Skeletal muscle satellite cell (primary cell): ENCODE data around the gene SNUPN.
"Not testable (repeated sequence)": the region's sequence is repeated elsewhere in the genome, so short reads cannot be mapped to it uniquely, and the experiment has no call there.

Source experiments
- H3K27me3 ChIP-seq: 2 replicates; pipeline ENCODE4 v1.7.0; 2013; ENCODE audit warnings: low read length; ENCODE audit not compliant: control insufficient read depth, insufficient read depth
- H3K36me3 ChIP-seq: 2 replicates; pipeline ENCODE4 v1.7.0; 2013; ENCODE audit warnings: mild to moderate bottlenecking, control low read depth, low read length; ENCODE audit not compliant: insufficient read depth
- H3K4me1 ChIP-seq: 2 replicates; pipeline ENCODE4 v1.7.0; 2013; ENCODE audit warnings: low read length; ENCODE audit not compliant: control insufficient read depth, insufficient read depth
- H3K4me2 ChIP-seq: 2 replicates; pipeline ENCODE4 v1.7.0; 2013; ENCODE audit warnings: mild to moderate bottlenecking, low read length
- H3K4me3 ChIP-seq: 2 replicates; pipeline ENCODE4 v1.7.0; 2013; ENCODE audit warnings: low read length
- H3K9ac ChIP-seq: 2 replicates; pipeline ENCODE4 v1.7.0; 2013; ENCODE audit warnings: mild to moderate bottlenecking, low read depth, low read length, moderate library complexity
- H3K9me3 ChIP-seq: replicated peaks from 2 replicates; pipeline ENCODE4 v1.7.0; 2013; ENCODE audit warnings: mild to moderate bottlenecking, control low read depth, low read length

SNUPN gene

GRCh38 chr15:75641603-75642002 lies 16.1 kb upstream of the SNUPN start:
- Histone ChIP-seq H3K4me3 (no peak overlapping the region), H3K9ac (no peak overlapping the region), H3K27me3 (no peaks in the 10 kb centered on the region), H3K4me2 (no peak overlapping the region), H3K9me3 (no peaks in the 10 kb centered on the region), H3K36me3 (peaks cover 9% of the 10 kb centered on the region), H3K4me1 (peaks cover 25% of the 10 kb centered on the region)

GRCh38 chr15:75641179-75641503 lies 15.6 kb upstream of the SNUPN start:
- H3K4me3 ChIP-seq, result no peak overlapping the region
- no peak overlapping the region for H3K9ac ChIP-seq
- H3K36me3 ChIP-seq, result peaks cover 9% of the 10 kb centered on the region
- H3K9me3 ChIP-seq, result no peaks in the 10 kb centered on the region
- no peaks in the 10 kb centered on the region for H3K27me3 ChIP-seq
- H3K4me2 ChIP-seq, result peak overlapping the region; percentile 98
- H3K4me1 ChIP-seq, result peaks cover 21% of the 10 kb centered on the region

DNA sequence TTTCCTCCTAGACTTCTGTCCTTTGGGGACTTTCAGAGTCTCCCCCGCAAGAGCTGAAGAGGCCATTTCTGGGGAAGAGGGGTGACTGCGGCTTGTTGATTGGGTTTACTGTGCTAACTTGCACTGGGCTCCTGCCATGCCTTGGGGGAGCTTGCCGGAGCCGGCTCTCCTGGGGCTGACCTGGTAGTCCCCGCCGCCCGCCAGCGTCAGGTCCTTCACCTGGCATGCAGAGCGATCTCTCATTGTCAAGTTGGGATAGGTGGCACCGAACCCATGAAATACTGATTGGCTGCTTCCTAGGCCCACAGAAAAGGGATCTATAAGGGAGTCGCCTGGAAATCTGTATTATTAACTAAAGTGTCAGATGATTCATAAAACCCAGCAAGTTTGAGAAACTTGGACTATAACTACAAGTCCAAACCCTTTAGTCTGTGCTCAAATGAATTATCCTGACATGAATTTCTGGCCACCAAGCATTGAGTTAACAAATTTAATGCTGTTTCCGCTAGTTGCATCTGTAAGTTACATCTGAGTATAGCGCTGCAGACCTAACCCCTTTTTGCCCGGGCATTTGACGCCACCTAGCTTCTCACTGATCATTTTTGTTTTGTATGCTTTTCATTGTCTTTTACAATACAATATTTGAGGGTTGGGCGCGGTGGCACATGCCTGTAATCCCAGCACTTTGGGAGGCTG lies 15.1 kb upstream of the SNUPN start:
- Histone ChIP-seq H3K9ac (peak overlapping the region; percentile 89), H3K9me3 (no peaks in the 10 kb centered on the region), H3K4me3 (peak overlapping the region; percentile 99), H3K4me1 (peaks cover 19% of the 10 kb centered on the region), H3K36me3 (peaks cover 9% of the 10 kb centered on the region), H3K27me3 (no peaks in the 10 kb centered on the region), H3K4me2 (peak overlapping the region; percentile 98)

DNA sequence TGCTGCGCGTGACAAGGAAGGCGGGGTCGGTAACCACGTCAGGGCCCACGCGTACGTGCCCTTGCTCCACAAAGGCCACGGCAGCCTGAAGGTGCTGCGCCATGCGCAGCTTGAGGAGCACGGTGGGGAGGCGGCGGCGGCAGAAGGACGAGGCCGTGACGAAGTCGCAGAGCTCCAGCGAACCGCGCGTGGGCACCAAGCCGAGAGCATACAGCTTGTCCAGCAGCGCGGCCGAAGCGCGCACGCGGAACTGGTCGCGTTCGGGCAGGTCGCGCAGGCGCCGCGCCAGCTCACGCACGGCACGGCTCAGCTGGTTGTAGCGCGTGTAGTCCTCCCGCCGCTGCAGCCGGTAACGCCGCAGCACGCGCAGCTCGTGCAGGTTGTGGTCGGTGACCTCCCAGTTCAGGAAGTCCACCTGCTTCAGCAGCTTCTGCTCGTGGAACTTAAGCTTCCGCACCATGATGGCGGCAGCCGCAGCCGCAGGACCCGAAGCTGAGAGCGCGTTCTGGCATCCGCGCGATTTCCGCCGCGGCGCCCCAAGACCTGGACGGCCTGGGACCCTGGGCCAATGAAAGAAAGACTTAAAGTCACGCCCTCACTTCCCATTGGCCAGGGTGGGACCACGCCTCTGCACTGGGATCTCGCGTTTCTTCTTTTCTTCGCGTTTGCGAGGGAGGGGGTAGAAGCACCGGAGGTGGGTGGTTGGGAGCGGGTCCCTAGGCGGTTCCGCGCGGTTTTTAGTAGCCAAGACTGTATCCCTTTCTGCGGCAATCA lies 14.4 kb upstream of the SNUPN start, which contains the start of gene IMP3:
Gene IMP3, minus strand, starts transcription at position 516 of the 774 bp plus-strand sequence. Its CDS starts 56 bp downstream, at position 460.
- Histone ChIP-seq H3K36me3 (peaks cover 9% of the 10 kb centered on the region), H3K4me3 (peak within 1 kb of the TSS; percentile 99), H3K9me3 (no peaks in the 10 kb centered on the region), H3K4me1 (peaks cover 19% of the 10 kb centered on the region), H3K4me2 (peak within 1 kb of the TSS; percentile 98), H3K9ac (peak within 1 kb of the TSS; percentile 89), H3K27me3 (no peaks in the 10 kb centered on the region)

GRCh38 chr15:75639191-75639708 lies 13.7 kb upstream of the SNUPN start:
- peak overlapping the region; percentile 89 for H3K9ac ChIP-seq
- no peaks in the 10 kb centered on the region for H3K27me3 ChIP-seq
- H3K36me3 ChIP-seq, result peaks cover 9% of the 10 kb centered on the region
- H3K9me3 ChIP-seq, result no peaks in the 10 kb centered on the region
- peak overlapping the region; percentile 99 for H3K4me3 ChIP-seq
- peaks cover 17% of the 10 kb centered on the region for H3K4me1 ChIP-seq
- peak overlapping the region; percentile 98 for H3K4me2 ChIP-seq

- H3K4me2 ChIP-seq, result peak overlapping the region; percentile 98
- H3K4me1 ChIP-seq, result peaks cover 15% of the 10 kb centered on the region
- H3K36me3 ChIP-seq, result peaks cover 9% of the 10 kb centered on the region
- H3K9me3 ChIP-seq, result no peaks in the 10 kb centered on the region
- peak overlapping the region; percentile 89 for H3K9ac ChIP-seq
- H3K4me3 ChIP-seq, result peak overlapping the region; percentile 11
- H3K27me3 ChIP-seq, result no peaks in the 10 kb centered on the region
Observed at GRCh38 chr15:75637245-75638009, 11.9 kb upstream of the SNUPN start.

DNA sequence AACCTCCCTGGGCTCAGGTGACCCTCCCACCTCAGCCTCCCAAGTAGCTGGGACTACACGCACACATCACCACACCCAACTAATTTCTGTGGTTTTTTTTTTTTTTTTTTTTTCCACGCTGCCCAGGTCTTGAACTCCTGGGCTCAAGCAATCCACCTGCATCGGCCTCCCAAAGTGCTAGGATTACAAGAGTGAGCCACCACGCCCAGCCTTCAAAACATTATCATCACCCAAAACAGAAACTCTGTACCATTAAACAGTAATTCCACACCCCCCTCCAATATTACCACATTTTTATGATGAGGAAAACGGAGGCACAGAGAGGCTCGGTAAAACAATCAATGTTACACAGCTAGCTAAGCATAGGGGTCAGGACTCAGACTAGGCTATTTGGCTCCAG lies 10.5 kb upstream of the SNUPN start:
- Histone ChIP-seq H3K4me2 (no peak overlapping the region), H3K27me3 (no peaks in the 10 kb centered on the region), H3K4me3 (no peak overlapping the region), H3K9me3 (no peaks in the 10 kb centered on the region), H3K4me1 (peaks cover 15% of the 10 kb centered on the region), H3K9ac (no peak overlapping the region), H3K36me3 (peaks cover 9% of the 10 kb centered on the region)

DNA sequence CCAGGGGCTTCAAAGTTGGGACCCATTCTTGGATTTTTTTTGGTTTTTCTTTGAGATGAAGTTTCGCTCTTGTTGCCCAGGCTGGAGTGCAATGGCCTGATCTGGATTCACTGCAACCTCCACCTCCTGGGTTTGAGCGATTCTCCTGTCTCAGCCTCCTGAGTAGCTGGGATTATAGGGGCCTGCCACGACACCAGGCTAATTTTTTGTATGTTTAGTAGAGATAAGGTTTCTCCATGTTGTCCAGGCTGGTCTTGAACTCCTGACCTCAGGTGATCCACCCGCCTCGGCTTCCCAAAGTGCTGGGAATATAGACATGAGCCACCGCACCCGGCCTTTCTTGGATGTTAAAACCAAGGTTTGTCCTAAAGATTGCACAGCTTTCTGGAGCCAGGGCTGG lies 8.4 kb upstream of the SNUPN start:
- H3K4me2 ChIP-seq, H3K4me3 ChIP-seq, H3K27me3 ChIP-seq, H3K36me3 ChIP-seq, H3K9me3 ChIP-seq, H3K9ac ChIP-seq: not testable (repeated sequence)
- peaks cover 11% of the 10 kb centered on the region for H3K4me1 ChIP-seq

DNA sequence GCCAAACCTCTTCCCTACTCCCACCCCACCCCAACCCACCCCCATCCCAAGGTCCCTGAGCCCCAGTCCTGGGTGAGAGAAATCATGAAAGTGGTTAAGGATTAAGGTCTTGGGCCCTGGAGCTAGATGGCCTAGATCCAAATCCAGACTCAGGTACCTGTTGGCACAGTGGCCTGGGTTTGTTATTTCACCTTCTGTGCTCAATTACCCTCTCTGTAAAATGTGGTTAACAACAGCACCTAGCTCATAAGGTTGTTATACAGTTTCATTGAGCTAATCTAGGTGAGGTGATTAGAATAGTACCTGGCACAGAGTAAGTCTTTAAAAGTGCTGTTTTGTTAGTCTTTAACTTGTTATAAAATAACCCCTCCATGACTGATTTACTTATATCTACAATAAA lies 6.4 kb upstream of the SNUPN start:
- H3K9ac ChIP-seq, result no peak overlapping the region
- no peak overlapping the region for H3K4me3 ChIP-seq
- no peak overlapping the region for H3K4me2 ChIP-seq

DNA sequence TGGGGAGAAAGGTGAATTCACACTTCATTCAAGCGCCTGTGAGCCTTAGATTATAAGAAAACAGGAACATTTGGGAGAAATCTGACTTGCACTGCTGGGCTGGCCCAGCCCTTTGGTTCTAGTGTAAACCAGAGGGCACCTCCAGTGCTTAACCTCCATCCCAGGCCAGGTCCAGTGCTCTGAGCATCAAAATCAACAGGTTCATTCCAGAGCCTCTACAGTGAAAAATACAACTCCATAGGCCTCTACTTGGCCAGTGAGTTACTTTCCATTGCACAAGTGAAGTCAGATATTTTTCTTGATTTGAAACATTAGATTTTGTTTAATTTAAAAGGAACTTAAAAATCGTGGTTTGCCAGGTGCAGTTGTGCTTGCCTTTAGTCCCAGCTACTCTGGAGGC lies 3.0 kb downstream of the SNUPN start:
- Histone ChIP-seq H3K9me3 (no peaks in the 10 kb centered on the region), H3K4me3 (no peak overlapping the region), H3K9ac (no peak overlapping the region), H3K4me1 (peaks cover 25% of the 10 kb centered on the region), H3K4me2 (no peak overlapping the region), H3K27me3 (no peaks in the 10 kb centered on the region), H3K36me3 (peaks cover 25% of the 10 kb centered on the region)

More for the DNA sequence above, 6.4 kb upstream of the SNUPN start:
- Histone ChIP-seq H3K27me3 (no peaks in the 10 kb centered on the region), H3K9me3 (no peaks in the 10 kb centered on the region), H3K4me1 (no peaks in the 10 kb centered on the region), H3K36me3 (peaks cover under 1% of the 10 kb centered on the region)

GRCh38 chr15:75620841-75621391 lies 4.6 kb downstream of the SNUPN start:
- Histone ChIP-seq H3K4me3 (peak overlapping the region; percentile 59), H3K4me2 (peak overlapping the region; percentile 80), H3K9ac (peak overlapping the region; percentile 75), H3K9me3 (no peaks in the 10 kb centered on the region), H3K36me3 (peaks cover 37% of the 10 kb centered on the region), H3K27me3 (no peaks in the 10 kb centered on the region), H3K4me1 (peaks cover 20% of the 10 kb centered on the region)
